Omental fat pad (tissue), 4 donors: ENCODE results near the gene ERLIN1. TPM values are rescaled to one million over a fixed set of nuclear protein-coding genes. Genes with fewer than 3 reads are reported as not detected.

Experiments used
- total RNA-seq, 4 donors: library from RNA; depleted of rRNA; stranded (reverse); fragments of >200 nt; gene quantifications; one replicate each; pipeline ENCODE4 v1.1.0, GENCODE V29; 2016

Gene ERLIN1
- total RNA-seq, 4 donors from 2014 or later, result 31.7 to 35.5 (median 33.1) TPM

Other genes with a start within 250 kb of the ERLIN1 start
- 10 to 100 TPM; 17.5 to 41.3 (median 29.6) TPM for gene DNMBP, start 176.1 kb downstream of the ERLIN1 start, total RNA-seq
- not detected for gene CPN1, start 104.2 kb downstream of the ERLIN1 start, total RNA-seq
- gene CHUK, start 43.6 kb upstream of the ERLIN1 start, total RNA-seq, result 10 to 100 TPM; 21.5 to 32.2 (median 25.3) TPM
- gene CWF19L1, start 81.6 kb upstream of the ERLIN1 start, total RNA-seq, result 10 to 100 TPM; 14.4 to 24.9 (median 16.6) TPM
- gene BLOC1S2, start 100.7 kb upstream of the ERLIN1 start, total RNA-seq, result 10 to 100 TPM; 27.0 to 32.5 (median 29.5) TPM
- under 1 TPM in 2 of 4 donors, not detected in 2; 0.24 to 0.37 TPM for gene PKD2L1, start 144.2 kb upstream of the ERLIN1 start, total RNA-seq
- gene SCD, start 161.2 kb upstream of the ERLIN1 start, total RNA-seq, result 1,000 to 10,000 TPM in 1 of 4 donors, 100 to 1,000 TPM in 3; 258 to 1,217 (median 417) TPM